NCI-H146 (cell line): ENCODE results near the gene KCNE2.
"Not testable (repeated sequence)": the region's sequence is repeated elsewhere in the genome, so short reads cannot be mapped to it uniquely, and the experiment has no call there.

Source experiments
- DNase-seq: peaks from one replicate; lab custom pipeline; 2025; lab: John Stamatoyannopoulos, UW

Gene KCNE2

DNA sequence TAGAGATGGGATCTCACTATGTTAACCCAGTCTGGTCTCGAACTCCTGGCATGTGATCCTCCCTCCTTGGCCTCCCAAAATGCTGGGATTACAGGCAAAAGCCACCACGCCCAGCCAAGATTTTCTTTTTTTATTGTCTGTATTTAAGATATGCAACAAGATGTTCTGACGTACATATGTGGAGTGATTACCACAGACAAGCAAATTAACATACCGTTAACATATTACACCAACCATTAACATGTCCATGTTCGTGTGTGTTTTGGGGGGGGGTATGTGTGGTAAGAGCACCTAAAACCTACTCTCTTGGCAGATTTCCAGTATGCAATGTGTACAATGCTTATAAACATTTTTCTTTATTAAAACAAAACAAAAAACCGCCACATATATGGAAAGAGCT, 10.6 kb upstream of the KCNE2 start:
- DNase-seq: no peak

DNA sequence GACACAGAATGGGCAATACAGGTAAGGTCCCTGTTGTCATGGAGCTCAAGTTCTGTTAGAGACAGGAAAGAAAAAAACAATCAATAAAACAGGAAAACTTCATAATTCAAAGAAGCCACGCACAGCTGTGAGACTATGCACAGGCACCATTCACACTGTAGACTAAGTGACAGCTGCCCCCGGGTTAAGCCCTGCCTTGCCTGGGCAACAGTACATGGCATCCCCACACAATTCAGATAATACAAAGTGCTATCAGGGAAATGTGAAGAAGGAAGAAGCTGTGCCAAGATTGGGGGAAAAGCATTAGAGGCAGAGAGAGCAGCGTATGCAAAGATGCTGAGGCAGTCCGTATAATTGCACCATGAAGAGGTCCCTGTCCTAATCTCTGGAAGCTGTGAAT, 9.0 kb upstream of the KCNE2 start:
- no peak for DNase-seq

GRCh38 chr21:34355570-34355969, 8.2 kb upstream of the KCNE2 start:
- no peak for DNase-seq

GRCh38 chr21:34357889-34358288, 5.9 kb upstream of the KCNE2 start:
- DNase-seq: no peak

- no peak for DNase-seq
These were observed 4.9 kb upstream of the KCNE2 start for GRCh38 chr21:34358866-34359265.

- no peak for DNase-seq
These were observed 3.1 kb upstream of the KCNE2 start for GRCh38 chr21:34360488-34361241.

DNA sequence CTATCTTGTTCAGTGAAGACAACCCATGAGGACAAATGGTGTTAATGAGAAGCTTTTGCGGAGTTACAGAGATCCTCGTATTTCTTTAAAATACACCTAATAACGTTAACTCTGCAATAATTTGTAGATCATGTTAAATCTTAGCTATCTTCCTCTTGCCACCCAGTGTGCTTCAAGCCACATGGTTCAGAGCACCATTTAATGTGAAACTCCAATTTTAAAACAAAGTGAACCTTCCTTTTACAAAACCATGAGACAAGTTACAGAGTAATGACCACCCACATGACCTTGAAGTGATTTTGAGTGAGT, 1.7 kb upstream of the KCNE2 start:
- DNase-seq: no peak

DNA sequence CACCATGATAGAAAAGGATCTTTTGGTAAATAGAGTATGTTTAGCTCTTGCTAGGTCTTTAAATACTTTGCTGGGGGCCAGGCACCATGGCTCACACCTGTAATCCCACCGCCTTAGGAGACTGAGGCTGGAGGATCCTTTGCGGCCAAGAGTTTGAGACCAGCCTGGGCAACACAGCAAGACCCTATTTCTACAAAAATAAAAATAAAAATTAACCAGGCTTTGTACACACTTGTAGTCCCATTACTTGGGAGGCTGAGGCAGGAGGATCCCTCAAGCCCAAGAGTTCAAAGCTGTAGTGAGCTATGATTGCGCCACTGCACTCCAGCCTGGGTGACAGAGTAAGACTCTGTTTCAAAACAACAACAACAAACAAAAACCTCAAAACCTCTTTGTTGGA, 1.1 kb upstream of the KCNE2 start:
- DNase-seq: no peak

DNA sequence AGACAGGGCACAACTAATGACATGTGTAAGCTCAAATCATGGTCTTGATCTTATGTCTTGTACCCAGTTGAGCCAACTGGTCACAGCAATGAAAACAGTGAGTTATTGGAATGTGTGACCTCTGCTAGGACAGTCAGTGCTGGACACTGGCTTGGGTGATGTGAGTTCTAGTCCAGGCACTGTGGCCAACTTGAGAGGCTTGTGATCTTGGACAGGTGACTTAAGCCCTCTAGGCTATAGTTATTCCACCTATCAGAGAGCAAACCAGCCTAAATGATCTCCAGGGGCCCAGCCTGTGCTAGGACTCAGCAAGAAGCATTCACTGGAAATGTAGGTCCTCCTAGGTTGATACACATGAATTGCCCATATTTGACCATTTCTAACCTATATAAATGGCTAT, 1.1 kb downstream of the KCNE2 start:
- DNase-seq: no peak

DNA sequence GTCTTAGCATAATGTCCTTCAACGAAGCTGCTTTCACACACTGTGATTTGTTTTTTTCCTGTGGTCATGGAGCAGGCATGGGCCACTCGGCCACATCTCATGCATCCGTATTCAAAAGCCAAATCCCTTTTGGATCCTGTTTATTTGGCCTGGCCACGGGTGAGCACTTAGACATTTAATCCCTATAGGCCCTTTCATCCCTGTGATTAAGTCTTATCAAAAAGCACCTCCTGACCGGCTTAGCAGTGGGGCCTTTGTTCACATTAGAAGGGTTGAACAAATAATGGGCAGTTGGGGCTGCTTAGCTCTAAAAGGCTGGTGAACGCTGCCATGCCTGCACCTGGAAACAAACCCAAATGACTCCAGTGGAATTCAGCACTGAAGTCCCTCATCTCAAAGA, 2.0 kb downstream of the KCNE2 start:
- DNase-seq: peak; percentile 91

DNA sequence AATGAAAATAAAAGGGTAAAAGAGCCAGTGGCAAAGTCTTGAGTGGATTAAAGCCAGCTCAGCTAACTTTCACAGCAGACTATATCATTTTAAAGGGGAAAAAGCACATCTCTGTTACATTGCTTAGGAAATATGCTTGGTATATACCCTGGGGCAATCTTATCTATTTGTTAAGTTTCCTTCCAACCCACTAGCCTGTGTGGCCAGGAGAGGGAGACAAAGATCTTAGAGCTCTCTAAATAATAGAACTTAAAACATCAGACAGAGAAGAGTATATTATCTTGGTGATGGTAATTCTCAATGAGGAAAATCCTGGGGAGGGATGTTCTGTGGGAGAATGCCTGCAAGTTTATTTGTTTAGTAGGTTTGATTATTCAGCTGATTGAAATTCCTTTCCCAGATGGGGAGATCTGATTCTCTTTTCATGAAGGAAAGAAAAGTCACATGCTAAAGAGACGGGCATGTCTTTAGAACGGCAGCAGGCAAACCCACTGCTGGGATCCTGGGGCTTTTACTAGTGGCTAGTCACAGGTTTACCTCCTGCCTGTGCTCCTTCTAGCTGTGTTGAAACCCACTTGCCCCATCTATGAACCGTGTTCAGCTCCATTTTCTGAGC, 3.6 kb downstream of the KCNE2 start:
- DNase-seq: peak; percentile 72

- no peak for DNase-seq
These were observed 5.9 kb downstream of the KCNE2 start for GRCh38 chr21:34369741-34370140.

- DNase-seq: no peak
These were observed 8.5 kb downstream of the KCNE2 start for GRCh38 chr21:34372321-34372720.

- not testable (repeated sequence) for DNase-seq
These were observed 10.7 kb downstream of the KCNE2 start for GRCh38 chr21:34374462-34374861.

DNA sequence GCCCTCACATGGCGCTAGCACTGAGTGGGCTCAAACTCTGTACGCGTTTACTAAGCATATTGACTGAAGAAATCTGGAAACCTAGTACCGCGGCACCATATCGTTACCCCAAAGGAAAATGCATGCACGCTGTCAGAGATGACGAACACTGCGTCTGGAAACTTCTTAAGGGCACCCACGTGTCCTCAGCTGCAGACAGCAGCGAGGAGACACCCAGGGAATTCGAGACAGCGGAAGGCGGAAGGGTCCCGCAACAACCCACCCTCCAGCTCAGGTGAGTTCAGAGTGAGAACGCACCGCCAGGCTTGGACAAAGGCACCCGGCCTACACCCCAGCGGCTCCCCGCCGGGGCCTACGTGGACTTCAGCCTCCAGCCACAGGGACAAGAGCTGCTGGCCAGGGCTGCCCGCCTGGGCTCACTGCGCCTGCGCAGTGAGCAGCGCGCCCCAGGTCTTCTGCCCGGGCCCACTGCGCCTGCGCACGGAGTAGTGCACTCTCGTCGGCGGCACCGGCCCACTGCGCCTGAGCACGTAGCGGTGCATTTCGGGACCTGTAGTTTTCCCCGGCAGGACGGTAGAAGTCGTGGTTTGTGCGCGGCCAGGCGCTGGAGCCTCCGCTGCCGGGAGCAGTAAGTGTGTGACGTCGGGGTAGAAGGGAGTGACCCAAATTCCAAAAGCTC, 11.3 kb downstream of the KCNE2 start, which contains the start of gene SMIM11:
SMIM11 (plus strand) TSS at position 568 of the 679 bp plus-strand sequence. CDS start 3,998 bp downstream, outside the sequence.
- not testable (repeated sequence) for DNase-seq

DNA sequence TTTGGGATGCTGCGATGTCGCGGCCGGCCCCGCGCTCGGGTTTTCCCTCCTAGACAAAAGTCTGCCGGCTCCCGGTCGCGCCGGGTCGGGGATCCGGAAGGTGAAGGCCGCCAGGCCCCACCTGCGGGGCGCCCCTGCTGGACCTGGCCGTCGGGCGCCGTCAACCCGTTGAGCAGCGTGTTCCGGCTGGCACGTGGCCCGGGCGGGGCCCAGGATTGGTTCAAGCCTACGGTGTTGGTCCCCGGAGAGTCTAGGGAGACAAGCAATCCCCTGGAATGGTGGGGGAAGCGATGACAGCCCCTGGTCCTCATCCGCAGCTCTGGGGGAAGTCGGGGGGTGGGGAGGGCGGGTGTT, 11.8 kb downstream of the KCNE2 start:
- not testable (repeated sequence) for DNase-seq

DNA sequence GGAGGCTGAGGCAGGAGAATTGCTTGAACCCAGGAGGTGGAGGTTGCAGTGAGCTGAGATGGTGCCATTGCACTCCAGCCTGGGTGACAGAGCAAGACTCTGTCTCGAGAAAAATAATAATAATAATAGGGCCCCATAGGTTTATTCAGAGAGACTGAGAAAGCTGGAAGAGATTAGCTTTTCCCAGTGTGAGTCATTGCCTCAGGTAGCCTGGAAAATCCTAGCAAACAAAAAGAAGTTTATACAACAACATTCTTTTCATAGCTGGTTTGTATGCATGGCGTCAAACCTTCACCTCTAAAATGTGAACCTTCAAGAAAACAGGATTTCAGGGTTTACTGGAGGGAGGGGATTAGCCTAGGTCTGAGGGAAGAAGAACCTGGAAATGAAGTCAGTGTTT, 19.3 kb downstream of the KCNE2 start:
- DNase-seq: not testable (repeated sequence)

- not testable (repeated sequence) for DNase-seq
These were observed 20.1 kb downstream of the KCNE2 start for GRCh38 chr21:34383724-34384415.

DNA sequence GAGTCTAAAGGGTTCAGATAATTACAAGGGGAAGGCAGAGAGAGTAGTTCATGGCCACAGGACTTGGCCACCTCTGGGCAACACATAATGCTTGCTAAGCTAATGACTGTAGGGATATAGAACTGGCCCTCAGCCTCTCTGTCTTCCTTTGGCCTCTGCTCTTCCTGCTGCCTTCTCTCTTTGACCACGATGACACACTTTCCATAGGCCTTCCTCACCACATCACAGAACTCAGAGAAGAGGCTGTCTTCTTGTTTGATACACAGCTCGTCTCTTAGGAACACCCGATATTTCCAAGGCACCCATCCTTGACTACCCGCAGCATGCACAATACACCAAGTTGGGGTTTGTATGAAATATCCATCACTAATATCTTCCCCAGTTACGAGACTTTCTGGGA, 36.7 kb downstream of the KCNE2 start:
- not testable (repeated sequence) for DNase-seq

GRCh38 chr21:34404742-34405141, 40.9 kb downstream of the KCNE2 start:
- DNase-seq: not testable (repeated sequence)

GRCh38 chr21:34405686-34406085, 41.9 kb downstream of the KCNE2 start:
- not testable (repeated sequence) for DNase-seq

DNA sequence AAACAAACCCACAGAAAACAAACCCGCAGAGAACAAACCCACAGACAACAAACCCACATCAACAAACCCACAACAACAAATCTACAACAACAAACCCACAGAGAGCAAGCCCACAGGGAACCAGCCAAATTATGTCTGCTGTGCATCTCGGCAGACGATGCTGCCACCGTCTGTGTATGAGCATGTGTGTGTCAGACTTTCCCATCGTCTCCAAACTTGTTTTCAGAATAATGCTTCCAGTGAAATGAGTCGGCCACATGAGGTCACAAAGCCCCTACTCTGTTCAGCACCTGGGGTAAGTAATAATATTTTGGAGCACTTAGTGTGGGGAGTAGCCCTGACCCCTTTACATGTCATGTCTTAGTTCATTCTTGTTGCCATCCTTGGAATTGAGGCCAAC, 42.3 kb downstream of the KCNE2 start:
- DNase-seq: not testable (repeated sequence)

- DNase-seq: not testable (repeated sequence)
These were observed 42.9 kb downstream of the KCNE2 start for GRCh38 chr21:34406676-34407075.
